ENCODE measurements around the gene NEXN.

- TF ChIP-seq CTCF (IDR thresholded peaks at IDR 0.05 in 8 of 11, conservative IDR thresholded peaks at IDR 0.05 in 3 of 11) (no peak), POLR2A (IDR thresholded peaks at IDR 0.05) (no peak)
These were observed 101.3 kb downstream of the NEXN start for GRCh38 chr1:77989744-77990143.
